Heart left ventricle (tissue), 13 donors: ENCODE data around the gene ATP9A.

Experiments used
- POLR2A ChIP-seq, 2 donors: fragments of 450-650 bp; IDR thresholded peaks; one replicate each; pipeline ENCODE4 v1.6.1; 2017; ENCODE audit warnings: antibody characterized with exemption in 2 of 2, mild to moderate bottlenecking in 2 of 2, moderate library complexity in 2 of 2
- TF ChIP-seq, protein P1 (sequence below), 12 donors: fragments of 200-600 bp; sonication (generic) in 4 of 12; IDR thresholded peaks; one replicate each; pipeline versions ENCODE4 v1.5.0 to v1.8.0; 2018 to 2022; ENCODE audit warnings: antibody characterized with exemption in 12 of 12, mild to moderate bottlenecking in 5 of 12
- donor health status: ischemic (EF 13 %, LVEDD 7.1; RV severe dilation, severe dysfunction).
- donor health status: DM: no; HTN: yes; CAD: no.
- donor health status: DM: no; HTN: no; CAD: no.
- donor health status: ischemic (EF 25% LVEDD 6.9; RV normal size, moderate dysfunction).
- donor health status: ischemic (EF 25% LVEDD 5.7; RV mildly dilated, moderate dysfunction).
- donor health status: ischemic (EF 35%, LVEDD 5.7; RV mildly dilated, moderate dysfunction).
- donor health status: nonischemic (EF 11% LVEDD 7.7; RV severe dilation, severe dysfunction).
- donor health status: DM: yes; HTN: yes; CAD: no.
- donor health status: PGD.
- donor health status: ischemic (EF 29% LVEDD 5.4; RV normal size, mild dysfunction).
- donor health status: nonischemic (EF 23%, LVEDD 6.1; RV moderate dilation, normal function).

GRCh38 chr20:51654060-51654459 lies 114.1 kb downstream of the ATP9A start:
- TF ChIP-seq, protein P1, sequence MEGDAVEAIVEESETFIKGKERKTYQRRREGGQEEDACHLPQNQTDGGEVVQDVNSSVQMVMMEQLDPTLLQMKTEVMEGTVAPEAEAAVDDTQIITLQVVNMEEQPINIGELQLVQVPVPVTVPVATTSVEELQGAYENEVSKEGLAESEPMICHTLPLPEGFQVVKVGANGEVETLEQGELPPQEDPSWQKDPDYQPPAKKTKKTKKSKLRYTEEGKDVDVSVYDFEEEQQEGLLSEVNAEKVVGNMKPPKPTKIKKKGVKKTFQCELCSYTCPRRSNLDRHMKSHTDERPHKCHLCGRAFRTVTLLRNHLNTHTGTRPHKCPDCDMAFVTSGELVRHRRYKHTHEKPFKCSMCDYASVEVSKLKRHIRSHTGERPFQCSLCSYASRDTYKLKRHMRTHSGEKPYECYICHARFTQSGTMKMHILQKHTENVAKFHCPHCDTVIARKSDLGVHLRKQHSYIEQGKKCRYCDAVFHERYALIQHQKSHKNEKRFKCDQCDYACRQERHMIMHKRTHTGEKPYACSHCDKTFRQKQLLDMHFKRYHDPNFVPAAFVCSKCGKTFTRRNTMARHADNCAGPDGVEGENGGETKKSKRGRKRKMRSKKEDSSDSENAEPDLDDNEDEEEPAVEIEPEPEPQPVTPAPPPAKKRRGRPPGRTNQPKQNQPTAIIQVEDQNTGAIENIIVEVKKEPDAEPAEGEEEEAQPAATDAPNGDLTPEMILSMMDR (IDR thresholded peaks at IDR 0.05), result no peak
- TF ChIP-seq POLR2A (IDR thresholded peaks at IDR 0.05), result no peak
